ENCODE results near the gene MAML3. TPM values are rescaled to one million over a fixed set of nuclear protein-coding genes. Genes with fewer than 3 reads are reported as not detected.

Gene MAML3
- total RNA-seq, 1 donor: 6.5 TPM

DNA sequence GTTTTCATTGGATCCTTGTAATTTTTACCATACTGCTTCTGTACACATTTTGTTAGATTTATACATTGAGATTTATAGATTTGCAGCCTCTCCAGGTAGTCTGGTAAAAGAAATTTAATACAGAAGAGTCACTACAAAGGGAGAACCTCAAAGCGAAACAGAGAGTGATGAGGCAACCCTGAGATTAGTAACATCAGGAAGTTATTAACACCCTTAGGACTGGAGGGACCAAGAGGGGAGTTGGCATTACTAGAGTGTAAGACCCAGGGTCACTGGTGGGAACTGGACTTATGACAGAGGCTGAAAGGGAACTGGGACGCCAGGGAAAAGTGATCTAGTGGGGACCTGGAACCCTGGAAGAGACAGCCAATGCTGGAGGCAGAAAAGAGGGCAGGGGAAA lies 20.6 kb upstream of the MAML3 start:
- DNase-seq (ENCODE audit: low read depth): no peak
- H3K4me3 ChIP-seq (ENCODE audit: low read depth, low read length): no peak overlapping the region
- TF ChIP-seq, protein P1, sequence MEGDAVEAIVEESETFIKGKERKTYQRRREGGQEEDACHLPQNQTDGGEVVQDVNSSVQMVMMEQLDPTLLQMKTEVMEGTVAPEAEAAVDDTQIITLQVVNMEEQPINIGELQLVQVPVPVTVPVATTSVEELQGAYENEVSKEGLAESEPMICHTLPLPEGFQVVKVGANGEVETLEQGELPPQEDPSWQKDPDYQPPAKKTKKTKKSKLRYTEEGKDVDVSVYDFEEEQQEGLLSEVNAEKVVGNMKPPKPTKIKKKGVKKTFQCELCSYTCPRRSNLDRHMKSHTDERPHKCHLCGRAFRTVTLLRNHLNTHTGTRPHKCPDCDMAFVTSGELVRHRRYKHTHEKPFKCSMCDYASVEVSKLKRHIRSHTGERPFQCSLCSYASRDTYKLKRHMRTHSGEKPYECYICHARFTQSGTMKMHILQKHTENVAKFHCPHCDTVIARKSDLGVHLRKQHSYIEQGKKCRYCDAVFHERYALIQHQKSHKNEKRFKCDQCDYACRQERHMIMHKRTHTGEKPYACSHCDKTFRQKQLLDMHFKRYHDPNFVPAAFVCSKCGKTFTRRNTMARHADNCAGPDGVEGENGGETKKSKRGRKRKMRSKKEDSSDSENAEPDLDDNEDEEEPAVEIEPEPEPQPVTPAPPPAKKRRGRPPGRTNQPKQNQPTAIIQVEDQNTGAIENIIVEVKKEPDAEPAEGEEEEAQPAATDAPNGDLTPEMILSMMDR (IDR thresholded peaks at IDR 0.05; ENCODE audit: insufficient read depth, low read depth, low read length): no peak

DNA sequence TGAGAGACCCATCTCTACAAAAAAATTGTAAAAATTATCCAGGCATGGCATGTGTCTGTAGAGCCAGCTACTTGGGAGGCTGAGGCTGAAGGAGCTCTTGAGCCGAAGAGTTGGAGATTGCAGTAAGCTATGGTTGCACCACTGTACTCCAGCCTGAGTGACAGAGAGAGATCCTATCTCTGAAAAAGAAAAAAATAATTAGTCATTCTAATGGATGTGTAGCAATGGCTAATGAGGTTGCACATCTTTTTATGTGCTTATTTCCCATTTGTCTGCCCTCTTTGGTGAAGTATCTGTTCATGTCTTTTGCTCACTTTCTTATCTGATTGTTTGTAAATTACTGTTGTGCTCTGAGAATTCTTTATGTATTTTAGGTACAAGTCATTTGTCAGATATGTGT lies 19.0 kb upstream of the MAML3 start:
- no peak overlapping the region for H3K4me3 ChIP-seq (ENCODE audit: low read depth, low read length)
- peak; percentile 46 for DNase-seq (ENCODE audit: low read depth)
- TF ChIP-seq, protein P1 (IDR thresholded peaks at IDR 0.05; ENCODE audit: insufficient read depth, low read depth, low read length): no peak

DNA sequence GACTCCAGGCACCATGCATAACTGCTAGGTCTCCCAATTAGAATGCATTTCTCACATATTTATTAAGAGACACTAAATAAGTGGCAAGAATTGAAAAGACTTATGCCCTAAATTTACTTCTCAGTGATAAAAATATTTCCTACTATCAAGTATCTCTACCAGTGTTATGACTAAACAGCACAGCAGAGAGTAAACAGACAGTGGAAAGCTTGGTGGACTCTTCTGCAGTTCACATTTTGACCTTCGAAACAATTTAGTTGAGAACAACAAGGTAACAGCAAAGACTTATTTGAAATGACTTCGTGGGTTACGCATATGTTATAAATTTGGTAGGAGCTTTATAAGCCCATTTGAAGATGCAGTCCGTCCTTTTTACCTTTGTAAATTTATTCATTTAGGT lies 16.3 kb upstream of the MAML3 start:
- TF ChIP-seq, protein P1 (IDR thresholded peaks at IDR 0.05; ENCODE audit: insufficient read depth, low read depth, low read length): no peak
- no peak for DNase-seq (ENCODE audit: low read depth)
- no peak overlapping the region for H3K4me3 ChIP-seq (ENCODE audit: low read depth, low read length)

DNA sequence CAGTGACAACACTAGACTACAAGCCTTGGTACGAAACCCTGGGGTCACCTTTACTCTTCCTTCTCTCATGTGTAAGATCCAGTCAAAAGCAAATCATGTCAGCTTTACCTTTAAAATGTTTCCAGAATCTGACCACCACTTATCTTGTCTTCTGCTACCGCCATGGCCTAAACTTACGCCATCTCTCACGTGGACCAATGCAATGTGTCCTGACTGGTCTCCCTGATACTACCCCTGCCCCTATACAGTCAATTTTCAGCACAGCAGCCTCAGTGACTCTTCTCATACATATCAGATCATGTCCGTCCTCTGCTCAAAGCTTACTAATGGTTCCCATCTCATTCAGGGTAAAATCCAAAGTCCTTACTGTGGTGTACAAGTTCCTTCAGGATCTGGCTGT lies 15.0 kb upstream of the MAML3 start:
- TF ChIP-seq, protein P1 (IDR thresholded peaks at IDR 0.05; ENCODE audit: insufficient read depth, low read depth, low read length): no peak
- no peak for DNase-seq (ENCODE audit: low read depth)
- H3K4me3 ChIP-seq (ENCODE audit: low read depth, low read length): no peak overlapping the region

DNA sequence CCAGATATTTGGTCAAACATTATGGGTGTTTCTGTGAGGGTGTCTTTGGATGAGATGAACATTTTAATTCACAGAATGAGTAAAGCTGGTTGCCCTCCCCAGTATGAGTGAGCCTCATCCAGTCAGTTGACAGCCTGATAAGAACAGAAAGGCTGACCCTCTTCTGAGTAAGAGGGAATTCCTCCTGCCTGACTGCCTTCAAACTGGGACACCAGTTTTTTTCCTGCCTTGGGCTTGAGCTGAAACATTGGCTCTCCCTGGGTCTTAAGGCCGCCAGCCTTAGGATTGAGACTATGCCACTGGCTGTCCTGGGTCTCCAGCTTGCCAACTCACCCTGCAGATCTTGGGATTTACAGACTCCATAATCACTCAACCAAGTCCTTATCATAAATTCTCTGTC lies 14.5 kb upstream of the MAML3 start:
- H3K4me3 ChIP-seq (ENCODE audit: low read depth, low read length): no peak overlapping the region
- DNase-seq (ENCODE audit: low read depth): no peak
- TF ChIP-seq, protein P1 (IDR thresholded peaks at IDR 0.05; ENCODE audit: insufficient read depth, low read depth, low read length): no peak

DNA sequence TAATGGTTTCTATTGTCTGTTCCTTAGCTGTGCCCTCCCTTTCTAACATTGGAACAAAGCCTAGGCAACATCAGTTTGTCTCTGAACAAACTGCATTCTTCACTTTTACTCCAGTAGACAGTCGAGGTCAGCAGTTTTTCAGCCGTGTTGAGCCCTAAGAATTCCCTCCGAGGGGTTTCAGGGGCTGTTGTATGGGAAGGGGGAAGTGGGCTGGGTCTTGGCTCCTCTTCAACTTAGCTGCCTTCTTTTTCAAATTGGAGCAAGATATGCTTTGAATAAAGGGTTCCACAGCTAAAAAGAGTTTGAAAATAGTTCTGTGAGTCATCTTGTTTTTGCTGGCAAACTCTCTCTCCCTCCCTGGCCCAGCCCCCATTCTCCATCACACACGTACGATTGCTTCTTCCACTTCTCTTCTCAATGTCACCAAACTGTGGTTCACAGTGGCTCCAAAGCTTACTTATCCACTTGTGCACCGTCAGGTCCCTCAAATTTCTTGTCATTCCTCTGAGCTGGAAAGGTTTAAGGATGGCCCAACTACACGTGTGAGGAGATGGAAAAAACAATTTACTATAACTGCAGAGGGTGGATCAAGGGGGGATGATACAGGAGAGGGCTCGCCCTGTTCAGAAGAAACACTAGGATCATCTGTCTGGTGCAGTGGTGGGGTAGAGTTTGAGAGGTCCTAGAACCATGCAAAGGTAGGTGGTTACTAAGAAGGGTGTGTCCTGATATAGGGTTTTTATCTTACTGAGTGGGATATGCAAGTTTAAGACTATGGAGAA lies 9.2 kb upstream of the MAML3 start:
- TF ChIP-seq, protein P1 (IDR thresholded peaks at IDR 0.05; ENCODE audit: insufficient read depth, low read depth, low read length): no peak
- H3K4me3 ChIP-seq (ENCODE audit: low read depth, low read length): no peak overlapping the region
- DNase-seq (ENCODE audit: low read depth): peak; percentile 34

DNA sequence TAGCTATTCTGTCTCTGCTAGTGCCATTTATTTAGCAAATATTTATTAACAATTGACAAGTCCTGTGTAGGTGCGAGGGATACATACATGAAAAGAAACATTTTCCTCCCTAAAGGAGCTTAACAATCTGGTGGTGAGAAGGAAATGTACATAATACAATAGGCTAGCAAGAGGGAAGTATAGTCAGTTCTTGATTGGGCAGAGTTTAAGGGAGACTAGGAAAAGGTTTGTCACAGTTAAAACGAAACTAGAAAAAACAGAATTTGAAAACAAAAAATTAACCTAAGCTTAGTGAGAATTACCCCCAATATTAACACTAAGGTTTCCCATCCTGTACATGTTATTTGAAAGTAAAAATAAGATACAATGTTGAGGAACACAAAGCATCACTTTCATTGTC lies 8.6 kb upstream of the MAML3 start:
- TF ChIP-seq, protein P1 (IDR thresholded peaks at IDR 0.05; ENCODE audit: insufficient read depth, low read depth, low read length): no peak
- H3K4me3 ChIP-seq (ENCODE audit: low read depth, low read length): no peak overlapping the region
- DNase-seq (ENCODE audit: low read depth): no peak

Measured in fibroblast of villous mesenchyme (primary cell).